ENCODE results near the gene UVRAG. TPM values are rescaled to one million over a fixed set of nuclear protein-coding genes. Genes with fewer than 3 reads are reported as not detected.

UVRAG gene
- total and polyA plus RNA-seq, 4 donors = 8.7 to 53.2 (median 18.3) TPM

- ATAC-seq (ENCODE audit: insufficient read depth, low FRiP score) (no peak), DNase-seq (no peak)
- Histone ChIP-seq H3K27me3 (ENCODE audit: control insufficient read depth in 3 of 3, insufficient read depth in 3 of 3, low read length in 2 of 3) (no peaks in the 10 kb centered on the region), H3K9ac (ENCODE audit: insufficient read depth in 1 of 2, low read length in 2 of 2) (no peak overlapping the region), H3K36me3 (ENCODE audit: control insufficient read depth in 4 of 4, insufficient read depth in 4 of 4, low read length in 4 of 4) (peaks cover 0 to 5% (median 4%) of the 10 kb centered on the region in 4 donors), H3K4me3 (no peak overlapping the region), H3K9me3 (ENCODE audit: control insufficient read depth in 4 of 4, insufficient read depth in 3 of 4, low read length in 3 of 4) (no peaks in the 10 kb centered on the region), H3K4me1 (ENCODE audit: control insufficient read depth in 5 of 5, insufficient read depth in 5 of 5, low read length in 5 of 5) (peaks cover 0 to 12% (median 8%) of the 10 kb centered on the region in 5 donors), H3K27ac (ENCODE audit: low read depth in 1 of 2, low read length in 1 of 2) (no peak overlapping the region)
- no peak for TF ChIP-seq CTCF (IDR thresholded peaks at IDR 0.05; ENCODE audit: control extremely low read depth, extremely low read depth)
- WGBS, 2 donors = 91 to 92% methylated on average over 3 of the region's 3 CpGs
Observed at GRCh38 chr11:76064192-76064591, 249.2 kb downstream of the UVRAG start.

- DNase-seq = no peak
- Histone ChIP-seq H3K27me3 (ENCODE audit: control insufficient read depth in 3 of 3, insufficient read depth in 3 of 3, low read length in 2 of 3) (no peaks in the 10 kb centered on the region), H3K4me1 (ENCODE audit: control insufficient read depth in 5 of 5, insufficient read depth in 5 of 5, low read length in 5 of 5) (peaks cover 0 to 25% (median 9%) of the 10 kb centered on the region in 5 donors), H3K9me3 (ENCODE audit: control insufficient read depth in 4 of 4, insufficient read depth in 3 of 4, low read length in 3 of 4) (no peaks in the 10 kb centered on the region), H3K9ac (ENCODE audit: insufficient read depth in 1 of 2, low read length in 2 of 2) (no peak overlapping the region), H3K4me3 (no peak overlapping the region), H3K27ac (ENCODE audit: low read depth in 1 of 2, low read length in 1 of 2) (no peak overlapping the region), H3K36me3 (ENCODE audit: control insufficient read depth in 4 of 4, insufficient read depth in 4 of 4, low read length in 4 of 4) (peaks cover 0 to 5% (median 4%) of the 10 kb centered on the region in 4 donors)
- TF ChIP-seq CTCF (IDR thresholded peaks at IDR 0.05; ENCODE audit: control extremely low read depth, extremely low read depth) = no peak
- 95 to 98% methylated on average over 2 of the region's 2 CpGs for WGBS, 2 donors
- ATAC-seq (ENCODE audit: insufficient read depth, low FRiP score) = no peak
Observed at GRCh38 chr11:76067099-76067498, 252.1 kb downstream of the UVRAG start.

GRCh38 chr11:76069001-76069400 is 254.0 kb downstream of the UVRAG start:
- TF ChIP-seq CTCF (IDR thresholded peaks at IDR 0.05; ENCODE audit: control extremely low read depth, extremely low read depth) = no peak
- H3K36me3 ChIP-seq (ENCODE audit: control insufficient read depth in 4 of 4, insufficient read depth in 4 of 4, low read length in 4 of 4) = peaks cover 0 to 5% (median 4%) of the 10 kb centered on the region in 4 donors
- DNase-seq (peak in 2 of 3 donors; percentile 57 to 68), ATAC-seq (ENCODE audit: insufficient read depth, low FRiP score) (no peak)
- H3K9me3 ChIP-seq (ENCODE audit: control insufficient read depth in 4 of 4, insufficient read depth in 3 of 4, low read length in 3 of 4) = no peaks in the 10 kb centered on the region
- no peaks in the 10 kb centered on the region for H3K27me3 ChIP-seq (ENCODE audit: control insufficient read depth in 3 of 3, insufficient read depth in 3 of 3, low read length in 2 of 3)
- H3K9ac ChIP-seq (ENCODE audit: insufficient read depth in 1 of 2, low read length in 2 of 2) = no peak overlapping the region
- H3K27ac ChIP-seq (ENCODE audit: low read depth in 1 of 2, low read length in 1 of 2) = no peak overlapping the region
- peaks cover 0 to 44% (median 9%) of the 10 kb centered on the region in 5 donors for H3K4me1 ChIP-seq (ENCODE audit: control insufficient read depth in 5 of 5, insufficient read depth in 5 of 5, low read length in 5 of 5)
- no peak overlapping the region for H3K4me3 ChIP-seq

GRCh38 chr11:76071090-76071489 is 256.1 kb downstream of the UVRAG start:
- Histone ChIP-seq H3K4me3 (no peak overlapping the region), H3K4me1 (ENCODE audit: control insufficient read depth in 5 of 5, insufficient read depth in 5 of 5, low read length in 5 of 5) (peaks cover 0 to 64% (median 14%) of the 10 kb centered on the region in 5 donors), H3K9me3 (ENCODE audit: control insufficient read depth in 4 of 4, insufficient read depth in 3 of 4, low read length in 3 of 4) (no peaks in the 10 kb centered on the region), H3K36me3 (ENCODE audit: control insufficient read depth in 4 of 4, insufficient read depth in 4 of 4, low read length in 4 of 4) (peaks cover 0 to 5% (median 1%) of the 10 kb centered on the region in 4 donors), H3K27ac (ENCODE audit: low read depth in 1 of 2, low read length in 1 of 2) (no peak overlapping the region), H3K27me3 (ENCODE audit: control insufficient read depth in 3 of 3, insufficient read depth in 3 of 3, low read length in 2 of 3) (no peaks in the 10 kb centered on the region), H3K9ac (ENCODE audit: insufficient read depth in 1 of 2, low read length in 2 of 2) (no peak overlapping the region)
- no peak for ATAC-seq (ENCODE audit: insufficient read depth, low FRiP score)
- no peak for DNase-seq
- no peak for TF ChIP-seq CTCF (IDR thresholded peaks at IDR 0.05; ENCODE audit: control extremely low read depth, extremely low read depth)

Data from lung (tissue), 12 donors.